ENCODE results near the gene CHCHD3.

- no peak for TF ChIP-seq POLR2A (IDR thresholded peaks at IDR 0.05)
- TF ChIP-seq CTCF (IDR thresholded peaks at IDR 0.05) = no peak
Observed at GRCh38 chr7:132742189-132742612, 339.7 kb downstream of the CHCHD3 start.

Measured in lower leg skin (tissue), 3 donors.